Ovary (tissue), 9 donors: ENCODE measurements around the gene SLC39A11. TPM values are rescaled to one million over a fixed set of nuclear protein-coding genes. Genes with fewer than 3 reads are reported as not detected.

Experiments used
- DNase-seq, 5 donors: peaks; one replicate each; pipeline ENCODE4 v3.0.0-alpha.2; 2019 to 2020
- H3K27ac ChIP-seq, 2 donors: fragments of 200-600 bp; one replicate each; pipeline versions ENCODE4 v1.5.1 to v1.8.0; 2019 to 2022
- H3K27me3 ChIP-seq: fragments of 200-600 bp; one replicate; pipeline ENCODE4 v1.8.0; 2022
- H3K36me3 ChIP-seq: fragments of 200-600 bp; sonication (generic); one replicate; pipeline ENCODE4 v1.5.1; 2019
- H3K4me1 ChIP-seq: one replicate; pipeline ENCODE4 v1.8.1; 2013; ENCODE audit warnings: mild to moderate bottlenecking, moderate library complexity; ENCODE audit not compliant: insufficient read depth
- H3K4me3 ChIP-seq: fragments of 200-600 bp; sonication (generic); one replicate; pipeline ENCODE4 v1.5.1; 2017
- H3K9me3 ChIP-seq, 2 donors: fragments of 200-600 bp in 1 of 2; sonication (generic) in 1 of 2; one replicate each; pipeline versions ENCODE4 v1.5.1 to v1.8.1; 2013 to 2019; ENCODE audit warnings: mild to moderate bottlenecking in 1 of 2, moderate library complexity in 1 of 2
- EP300 ChIP-seq: sonication (generic); formaldehyde crosslinking; IDR thresholded peaks from one replicate; pipeline ENCODE4 v1.6.1; 2017; ENCODE audit warnings: antibody characterized with exemption
- POLR2A ChIP-seq: fragments of 450-650 bp; IDR thresholded peaks from one replicate; pipeline ENCODE4 v1.6.1; 2017; ENCODE audit warnings: antibody characterized with exemption, mild to moderate bottlenecking, moderate library complexity
- WGBS, 3 donors: extraction: QIAGEN DNeasy Blood & Tissue Kit in 1 of 3; methylation state at CpG; one replicate each; pipeline versions ENCODE4 v1.1.5 to v1.1.7; 2013 to 2017; 5-methylcytosine and 5-hydroxymethylcytosine counted together
- intact Hi-C, 4 donors: fragments of 100-400 bp; cut with DNase I; formaldehyde crosslinking; loops; one replicate each; pipeline versions ENCODE4 v1.11.0 to v1.15.1; 2022 to 2023
- polyA plus RNA-seq, 2 donors: library from polyadenylated mRNA; stranded (reverse); fragments of 200-250 nt in 1 of 2; fragments of 350-450 nt in 1 of 2; fragmentation: Illumina TruSeq in 1 of 2; extraction: RNeasy Lipid Tissue Mini Kit (QIAGEN cat#74804) in 1 of 2; gene quantifications; one replicate each; pipeline ENCODE4 v1.2.3, GENCODE V29; 2013 to 2014
- total RNA-seq, 7 donors: library from RNA; depleted of rRNA in 2 of 7; stranded (reverse); fragments of >200 nt in 2 of 7; fragmentation: NEBNext Ultra II Directional in 3 of 7; extraction: Animal tissue kit (Norgen Biotek cat#: 25700) in 3 of 7; gene quantifications; one replicate each; pipeline versions ENCODE4 v1.1.0 to v1.2.4, GENCODE V29; 2016 to 2023
- TF ChIP-seq, protein P1 (sequence below), 3 donors: fragments of 450-650 bp in 2 of 3; fragments of 200-600 bp in 1 of 3; IDR thresholded peaks; one replicate each; pipeline versions ENCODE4 v1.5.1 to v1.8.0; 2016 to 2022; ENCODE audit warnings: antibody characterized with exemption in 3 of 3, mild to moderate bottlenecking in 1 of 3
- donor health status: DM: no; HTN: no; CAD: no; lungs with moderate emphysema.
- donor health status: DM: no; HTN: no; CAD: no.
- donor health status: Bipolar disorder and iron deficiency.
- donor health status: DM: yes; HTN: yes; CAD: no.
- donor health status: DM: no; HTN: no; CAD: no.
- donor health status: DM: yes; HTN: yes; CAD: no.

SLC39A11 gene
- total and polyA plus RNA-seq, 9 donors, result 4.0 to 21.2 (median 10.1) TPM

DNA sequence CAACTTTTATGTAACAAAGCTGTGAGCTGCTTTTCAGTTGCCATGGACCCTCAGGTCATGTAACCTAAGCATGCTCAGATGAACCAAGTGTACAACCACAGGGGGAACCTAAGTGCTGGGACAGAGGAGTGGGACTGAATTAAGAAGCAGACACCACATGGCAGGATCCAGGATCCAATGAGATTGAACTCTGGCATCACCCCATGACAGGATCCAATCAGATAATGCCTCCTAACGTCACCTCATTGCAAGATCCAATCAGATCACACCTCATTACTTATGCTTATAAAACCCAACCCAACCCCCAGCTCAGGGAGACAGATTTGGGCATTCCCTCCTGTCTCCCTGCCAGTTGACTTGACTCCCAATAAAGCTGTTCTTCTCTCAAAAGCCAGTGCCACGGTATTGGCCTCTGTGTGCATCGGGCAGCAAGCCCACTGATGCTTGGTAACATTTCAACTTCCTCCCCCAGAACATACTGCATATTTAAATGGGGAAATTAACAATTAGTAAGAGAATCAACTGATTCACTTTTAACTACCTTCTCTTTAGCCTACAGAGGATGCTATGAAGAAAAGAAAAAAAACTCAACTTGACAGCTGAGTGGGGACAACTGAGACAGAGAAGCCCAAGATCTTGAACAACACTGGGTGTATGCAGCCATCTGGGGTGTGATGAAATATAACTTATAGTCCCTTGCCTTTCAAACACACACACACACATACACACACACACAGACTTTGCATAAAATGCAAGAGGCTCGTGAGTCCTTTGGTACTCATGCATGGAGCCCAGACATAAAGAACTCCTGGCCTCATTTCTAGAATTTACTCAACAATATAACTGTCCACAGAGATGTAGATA lies 148.4 kb downstream of the SLC39A11 start:
- H3K9me3 ChIP-seq, result no peaks in the 10 kb centered on the region
- TF ChIP-seq, protein P1, sequence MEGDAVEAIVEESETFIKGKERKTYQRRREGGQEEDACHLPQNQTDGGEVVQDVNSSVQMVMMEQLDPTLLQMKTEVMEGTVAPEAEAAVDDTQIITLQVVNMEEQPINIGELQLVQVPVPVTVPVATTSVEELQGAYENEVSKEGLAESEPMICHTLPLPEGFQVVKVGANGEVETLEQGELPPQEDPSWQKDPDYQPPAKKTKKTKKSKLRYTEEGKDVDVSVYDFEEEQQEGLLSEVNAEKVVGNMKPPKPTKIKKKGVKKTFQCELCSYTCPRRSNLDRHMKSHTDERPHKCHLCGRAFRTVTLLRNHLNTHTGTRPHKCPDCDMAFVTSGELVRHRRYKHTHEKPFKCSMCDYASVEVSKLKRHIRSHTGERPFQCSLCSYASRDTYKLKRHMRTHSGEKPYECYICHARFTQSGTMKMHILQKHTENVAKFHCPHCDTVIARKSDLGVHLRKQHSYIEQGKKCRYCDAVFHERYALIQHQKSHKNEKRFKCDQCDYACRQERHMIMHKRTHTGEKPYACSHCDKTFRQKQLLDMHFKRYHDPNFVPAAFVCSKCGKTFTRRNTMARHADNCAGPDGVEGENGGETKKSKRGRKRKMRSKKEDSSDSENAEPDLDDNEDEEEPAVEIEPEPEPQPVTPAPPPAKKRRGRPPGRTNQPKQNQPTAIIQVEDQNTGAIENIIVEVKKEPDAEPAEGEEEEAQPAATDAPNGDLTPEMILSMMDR (IDR thresholded peaks at IDR 0.05), result no peak
- no peak for TF ChIP-seq POLR2A
- no peak for TF ChIP-seq EP300
- H3K36me3 ChIP-seq, result no peaks in the 10 kb centered on the region
- H3K4me1 ChIP-seq, result no peaks in the 10 kb centered on the region
- no peak overlapping the region for H3K27ac ChIP-seq
- H3K4me3 ChIP-seq, result no peak overlapping the region
- intact Hi-C loops, result no loop called here
- no peaks in the 10 kb centered on the region for H3K27me3 ChIP-seq
- DNase-seq, result no peak
- WGBS, 3 donors, result 83 to 93% (median 89%) methylated on average over 4 of the region's 4 CpGs

DNA sequence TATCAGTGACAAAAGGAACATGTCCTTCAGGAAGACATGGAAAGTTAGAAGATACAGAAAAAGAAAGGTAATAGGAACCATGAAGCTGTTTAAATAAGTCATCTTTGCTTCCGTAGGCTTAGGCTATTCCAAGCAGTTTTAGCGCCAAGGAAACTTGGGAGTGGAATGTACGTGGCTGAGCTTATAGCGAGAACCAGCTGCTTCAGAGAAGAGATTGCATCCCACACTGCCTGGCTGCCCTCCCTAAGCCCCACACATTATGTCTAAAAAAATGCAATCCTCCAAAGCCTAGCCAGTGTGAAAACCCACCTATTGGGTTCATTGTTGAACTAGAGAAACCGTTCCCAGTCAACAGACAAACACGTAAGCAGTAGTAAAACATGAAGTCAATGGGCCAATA lies 149.9 kb downstream of the SLC39A11 start:
- 41 to 48% (median 44%) methylated on average over 6 of the region's 6 CpGs for WGBS, 3 donors
- DNase-seq, result no peak
- intact Hi-C loops, result no loop called here
- H3K4me1 ChIP-seq, result no peaks in the 10 kb centered on the region
- no peaks in the 10 kb centered on the region for H3K27me3 ChIP-seq
- no peak overlapping the region for H3K27ac ChIP-seq
- no peak overlapping the region for H3K4me3 ChIP-seq
- TF ChIP-seq EP300, result no peak
- no peak for TF ChIP-seq POLR2A
- TF ChIP-seq, protein P1 (IDR thresholded peaks at IDR 0.05), result no peak
- no peaks in the 10 kb centered on the region for H3K9me3 ChIP-seq
- no peaks in the 10 kb centered on the region for H3K36me3 ChIP-seq

DNA sequence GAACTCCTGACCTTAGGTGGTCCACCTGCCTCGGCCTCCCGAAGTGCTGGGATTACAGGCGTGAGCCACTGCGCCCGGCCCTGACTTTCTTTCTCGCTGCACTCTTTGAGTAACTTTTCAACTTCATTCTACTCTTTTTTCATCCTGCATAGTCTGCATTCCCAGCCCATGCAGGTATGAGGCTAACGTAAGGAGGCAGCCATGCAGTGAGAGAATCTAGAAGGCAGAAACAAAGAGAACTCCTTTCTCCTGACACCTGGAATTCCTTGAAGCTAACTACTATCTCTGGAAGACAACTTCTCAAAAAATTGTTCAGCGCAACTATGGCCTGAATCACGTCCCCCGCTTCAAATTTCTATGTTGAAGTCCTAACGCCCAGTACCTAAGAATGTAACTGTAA lies 152.0 kb downstream of the SLC39A11 start:
- TF ChIP-seq, protein P1 (IDR thresholded peaks at IDR 0.05), result no peak
- TF ChIP-seq POLR2A (no peak), EP300 (no peak)
- 93 to 95% (median 94%) methylated on average over 11 of the region's 11 CpGs for WGBS, 3 donors
- no peak overlapping the region for H3K27ac ChIP-seq
- no peak for DNase-seq
- H3K27me3 ChIP-seq, result no peaks in the 10 kb centered on the region
- no peaks in the 10 kb centered on the region for H3K9me3 ChIP-seq
- intact Hi-C loops, result no loop called here
- no peaks in the 10 kb centered on the region for H3K4me1 ChIP-seq
- no peaks in the 10 kb centered on the region for H3K36me3 ChIP-seq
- no peak overlapping the region for H3K4me3 ChIP-seq

DNA sequence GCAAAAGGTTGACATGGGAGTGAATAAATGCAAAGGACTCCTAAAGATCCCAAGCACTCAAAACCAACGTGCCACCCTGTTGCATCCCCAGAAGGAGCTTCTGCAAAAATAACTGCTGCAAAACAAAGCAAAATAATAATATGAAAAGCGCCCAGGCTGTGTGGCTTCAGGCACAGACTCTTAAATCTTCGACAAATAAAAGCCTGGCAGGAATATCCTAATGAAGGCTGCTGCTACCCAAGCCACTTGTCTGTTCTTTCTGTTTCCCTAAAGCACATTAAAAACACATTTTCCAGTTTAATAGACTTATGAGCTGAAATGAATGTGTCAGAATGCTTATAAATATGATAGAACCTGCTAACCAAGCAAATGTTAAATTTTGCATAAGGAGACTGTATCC lies 154.0 kb downstream of the SLC39A11 start:
- no peaks in the 10 kb centered on the region for H3K4me1 ChIP-seq
- no peaks in the 10 kb centered on the region for H3K27me3 ChIP-seq
- WGBS, 3 donors, result 74 to 78% (median 75%) methylated on average over 3 of the region's 3 CpGs
- H3K9me3 ChIP-seq, result no peaks in the 10 kb centered on the region
- no peak for DNase-seq
- H3K4me3 ChIP-seq, result no peak overlapping the region
- no peak overlapping the region for H3K27ac ChIP-seq
- TF ChIP-seq EP300 (no peak), POLR2A (no peak)
- TF ChIP-seq, protein P1 (IDR thresholded peaks at IDR 0.05), result no peak
- no peaks in the 10 kb centered on the region for H3K36me3 ChIP-seq
- intact Hi-C loops, result no loop called here
